Measurements from ENCODE around the gene PARD6B.

GRCh38 chr20:50746138-50746940 is 15.0 kb downstream of the PARD6B start:
- TF ChIP-seq CTCF (IDR thresholded peaks at IDR 0.05) = no peak
- TF ChIP-seq EZH2 (IDR thresholded peaks at IDR 0.05; ENCODE audit: borderline replicate concordance, insufficient read depth, low read depth, low read length, poor library complexity, severe bottlenecking) = no peak
